SU-DHL-6 (cell line): Measurements from ENCODE around the gene RNGTT.

ENCODE experiments used
- H2AFZ ChIP-seq: fragments of 200-600 bp; sonication (generic); 2 replicates; pipeline ENCODE4 v1.6.1; 2014; ENCODE audit warnings: low read depth, mild to moderate bottlenecking, moderate library complexity, mixed read lengths, antibody characterized with exemption, low read length; ENCODE audit not compliant: severe bottlenecking
- H3F3A ChIP-seq: fragments of 200-600 bp; shearing (Covaris generic); 2 replicates; pipeline ENCODE4 v1.6.0; 2016; ENCODE audit warnings: antibody characterized with exemption, mild to moderate bottlenecking; ENCODE audit not compliant: insufficient read depth
- H3K27ac ChIP-seq: fragments of 200-600 bp; sonication (generic); 2 replicates; pipeline ENCODE4 v1.5.1; 2016; ENCODE audit warnings: low read depth, mild to moderate bottlenecking, low read length, moderate library complexity, mixed read lengths
- H3K27me3 ChIP-seq: fragments of 200-600 bp; sonication (generic), shearing (Covaris generic); 2 replicates; pipeline ENCODE4 v1.6.0; 2014; ENCODE audit warnings: mild to moderate bottlenecking, low read length
- H3K36me3 ChIP-seq: fragments of 200-600 bp; sonication (generic); 2 replicates; pipeline ENCODE4 v1.6.1; 2014; ENCODE audit warnings: mild to moderate bottlenecking, low read length, mixed read lengths
- H3K4me2 ChIP-seq: fragments of 300-600, 200-600 bp; shearing (Covaris generic), sonication (generic); 2 replicates; pipeline ENCODE4 v1.6.0; 2014; ENCODE audit warnings: low read length, low read depth, mild to moderate bottlenecking; ENCODE audit not compliant: poor library complexity, severe bottlenecking
- H3K4me3 ChIP-seq: fragments of 200-600 bp; sonication (generic); 2 replicates; pipeline ENCODE4 v1.5.1; 2014; ENCODE audit warnings: antibody characterized with exemption, low read length, mild to moderate bottlenecking, mixed read lengths; ENCODE audit not compliant: insufficient read depth, poor library complexity, severe bottlenecking
- H3K79me2 ChIP-seq: fragments of 200-600 bp; sonication (generic); 2 replicates; pipeline ENCODE4 v1.6.1; 2014; ENCODE audit warnings: mild to moderate bottlenecking, low read length, moderate library complexity; ENCODE audit not compliant: insufficient read depth
- H3K9ac ChIP-seq: fragments of 200-600 bp; sonication (generic); 2 replicates; pipeline ENCODE4 v1.7.0; 2014; ENCODE audit warnings: mild to moderate bottlenecking, low read length
- H3K9me2 ChIP-seq: fragments of 200-600 bp; sonication (generic); replicated peaks from 2 replicates; pipeline ENCODE4 v1.6.1; 2014; ENCODE audit warnings: low read length; ENCODE audit not compliant: insufficient read depth
- H3K9me3 ChIP-seq: fragments of 200-600 bp; sonication (generic); 2 replicates; pipeline ENCODE4 v1.6.1; 2014; ENCODE audit warnings: low read length, mixed read lengths; ENCODE audit not compliant: insufficient read depth
- H4K20me1 ChIP-seq: fragments of 200-600 bp; sonication (generic); 2 replicates; pipeline ENCODE4 v1.6.1; 2014; ENCODE audit warnings: low read depth, mild to moderate bottlenecking, antibody characterized with exemption, low read length, moderate library complexity, mixed read lengths
- CTCF ChIP-seq: fragments of 200-600 bp; sonication (generic); IDR thresholded peaks from one replicate; pipeline ENCODE4 v1.5.1; 2017; ENCODE audit warnings: antibody characterized with exemption, mild to moderate bottlenecking, low read length, moderate library complexity; ENCODE audit not compliant: insufficient read depth, poor library complexity, severe bottlenecking
- EZH2phosphoT487 ChIP-seq: fragments of 200-600 bp; sonication (generic), shearing (Covaris generic); conservative IDR thresholded peaks from 2 replicates; pipeline ENCODE4 v1.6.1; 2018; ENCODE audit warnings: mild to moderate bottlenecking, antibody characterized with exemption, low read length, moderate library complexity, mixed read lengths

RNGTT gene

GRCh38 chr6:88890394-88890793 is 73.0 kb downstream of the RNGTT start:
- Histone ChIP-seq H3K79me2 (no peaks in the 10 kb centered on the region), H3K27ac (no peak overlapping the region), H3K27me3 (no peaks in the 10 kb centered on the region), H3K9ac (no peak overlapping the region), H3K9me2 (no peaks in the 10 kb centered on the region), H3K4me2 (no peak overlapping the region), H3K9me3 (no peaks in the 10 kb centered on the region), H3K4me3 (no peak overlapping the region), H2AFZ (no peak overlapping the region), H3F3A (no peaks in the 10 kb centered on the region), H4K20me1 (no peaks in the 10 kb centered on the region), H3K36me3 (peaks cover 33% of the 10 kb centered on the region)
- no peak for TF ChIP-seq EZH2phosphoT487
- no peak for TF ChIP-seq CTCF

GRCh38 chr6:88884361-88884760 is 79.1 kb downstream of the RNGTT start:
- Histone ChIP-seq H3K9ac (no peak overlapping the region), H3K9me3 (no peaks in the 10 kb centered on the region), H3K4me2 (no peak overlapping the region), H3F3A (no peaks in the 10 kb centered on the region), H3K4me3 (no peak overlapping the region), H2AFZ (no peak overlapping the region), H3K79me2 (peaks cover 4% of the 10 kb centered on the region; the same call in 1 of the 2 replicates), H3K27ac (no peak overlapping the region), H3K27me3 (no peaks in the 10 kb centered on the region), H3K9me2 (no peaks in the 10 kb centered on the region), H3K36me3 (peaks cover 28% of the 10 kb centered on the region), H4K20me1 (no peaks in the 10 kb centered on the region)
- TF ChIP-seq CTCF (no peak), EZH2phosphoT487 (no peak)

GRCh38 chr6:88882536-88882935 is 80.9 kb downstream of the RNGTT start:
- Histone ChIP-seq H3K36me3 (peaks cover 27% of the 10 kb centered on the region), H2AFZ (no peak overlapping the region), H3K9me2 (no peaks in the 10 kb centered on the region), H3K4me3 (no peak overlapping the region), H3K9ac (no peak overlapping the region), H3K79me2 (peaks cover 4% of the 10 kb centered on the region; the same call in 1 of the 2 replicates), H3K4me2 (no peak overlapping the region), H3K27ac (no peak overlapping the region), H4K20me1 (no peaks in the 10 kb centered on the region), H3K9me3 (no peaks in the 10 kb centered on the region), H3K27me3 (no peaks in the 10 kb centered on the region), H3F3A (no peaks in the 10 kb centered on the region)
- no peak for TF ChIP-seq CTCF
- TF ChIP-seq EZH2phosphoT487, result no peak

- Histone ChIP-seq H3K36me3 (peaks cover 20% of the 10 kb centered on the region), H3K4me2 (no peak overlapping the region), H3K79me2 (peaks cover 4% of the 10 kb centered on the region; the same call in 1 of the 2 replicates), H3K27me3 (no peaks in the 10 kb centered on the region), H3K9ac (no peak overlapping the region), H2AFZ (no peak overlapping the region), H3K9me2 (no peaks in the 10 kb centered on the region), H4K20me1 (no peaks in the 10 kb centered on the region), H3K4me3 (no peak overlapping the region), H3K9me3 (no peaks in the 10 kb centered on the region), H3K27ac (no peak overlapping the region), H3F3A (no peaks in the 10 kb centered on the region)
- no peak for TF ChIP-seq CTCF
- TF ChIP-seq EZH2phosphoT487, result no peak
Measured at GRCh38 chr6:88881451-88881850, 82.0 kb downstream of the RNGTT start.
